Activated CD4-positive, CD25-positive, alpha-beta regulatory T cell (primary cell): ENCODE results near the gene HDAC9.
"Not testable (repeated sequence)": the region's sequence is repeated elsewhere in the genome, so short reads cannot be mapped to it uniquely, and the experiment has no call there.

Experiments
- DNase-seq, 4 experiments: peaks; one replicate each; lab custom pipeline; 2025; lab: John Stamatoyannopoulos, UW

Gene HDAC9

GRCh38 chr7:18900236-18900635 is 404.7 kb downstream of the HDAC9 start:
- no peak for DNase-seq

GRCh38 chr7:18900803-18901202 is 405.3 kb downstream of the HDAC9 start:
- DNase-seq, result no peak

DNA sequence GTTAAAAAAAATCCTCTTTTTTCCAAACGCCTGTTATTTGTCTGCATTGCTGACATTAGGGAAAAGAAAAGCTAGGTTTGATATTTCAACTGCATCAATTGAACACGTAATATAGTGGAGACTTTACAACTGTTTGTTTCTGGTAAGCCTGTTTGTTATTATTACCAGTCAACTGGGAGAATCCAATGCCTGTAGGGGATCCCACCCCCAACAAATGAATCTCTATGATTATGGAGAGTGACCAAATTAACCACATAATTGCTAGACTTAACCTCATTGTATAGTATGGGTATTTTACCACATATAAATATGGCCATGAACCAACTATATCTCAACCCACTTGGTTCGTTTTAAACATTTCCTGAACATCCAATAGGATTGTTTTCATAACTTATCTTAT is 405.8 kb downstream of the HDAC9 start:
- DNase-seq, result no peak

DNA sequence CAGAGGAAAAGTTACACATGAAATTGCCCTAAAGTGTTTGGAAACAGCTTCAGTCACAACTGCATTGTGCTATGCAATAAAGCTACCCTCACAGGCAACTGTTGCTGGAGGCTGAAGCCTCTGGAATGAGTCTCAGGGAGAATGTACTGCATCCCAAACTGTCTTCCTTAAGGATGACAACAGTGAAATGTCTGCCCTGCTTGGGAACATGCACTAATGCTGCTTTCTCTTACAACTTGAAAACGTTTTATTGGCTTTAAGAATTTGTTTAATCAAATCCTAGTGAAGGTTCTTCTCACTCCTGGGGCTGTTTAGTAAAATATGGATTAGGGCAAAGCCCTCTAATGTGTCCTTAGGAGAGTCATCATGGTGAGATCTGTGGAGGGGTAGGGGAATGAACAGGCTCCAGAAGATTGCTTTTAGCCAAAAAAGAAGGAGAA is 406.5 kb downstream of the HDAC9 start:
- no peak for DNase-seq

DNA sequence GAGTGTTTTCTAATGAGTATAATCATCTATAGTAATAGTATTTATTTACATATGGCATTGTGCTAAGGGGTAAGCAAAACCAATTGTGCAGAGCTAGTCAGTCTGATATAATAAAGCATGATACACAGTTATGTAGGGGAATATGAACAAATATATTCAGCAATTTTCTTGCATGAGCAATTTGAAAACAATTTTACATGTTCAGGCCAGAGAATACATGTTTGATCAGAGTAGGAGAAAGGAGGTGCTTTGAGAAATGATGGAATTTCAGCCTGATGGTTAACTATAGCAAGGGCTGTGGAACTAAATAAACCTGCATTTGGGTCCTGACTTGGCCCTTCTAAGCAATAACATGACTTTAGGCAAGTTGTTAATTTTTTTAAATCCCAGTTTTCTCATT is 407.3 kb downstream of the HDAC9 start:
- DNase-seq, result no peak

DNA sequence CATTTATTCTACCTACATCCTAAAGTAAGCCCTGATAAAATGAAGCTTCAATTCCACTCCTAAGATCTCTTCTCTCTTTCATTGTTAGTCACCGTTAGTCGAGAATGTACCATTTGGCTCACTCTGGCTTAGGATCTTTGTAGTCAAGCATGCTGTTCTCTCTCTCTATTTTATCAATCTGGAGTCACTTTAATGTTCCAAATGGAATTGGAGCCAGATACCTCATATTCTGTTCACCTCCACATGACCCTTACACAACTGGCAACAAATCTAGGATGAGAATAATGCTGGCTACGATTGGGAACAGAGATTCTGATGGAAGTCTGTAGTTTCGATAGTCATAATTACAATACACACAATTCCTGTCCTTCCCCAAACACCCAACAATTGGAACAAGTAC is 408.1 kb downstream of the HDAC9 start:
- no peak for DNase-seq

DNA sequence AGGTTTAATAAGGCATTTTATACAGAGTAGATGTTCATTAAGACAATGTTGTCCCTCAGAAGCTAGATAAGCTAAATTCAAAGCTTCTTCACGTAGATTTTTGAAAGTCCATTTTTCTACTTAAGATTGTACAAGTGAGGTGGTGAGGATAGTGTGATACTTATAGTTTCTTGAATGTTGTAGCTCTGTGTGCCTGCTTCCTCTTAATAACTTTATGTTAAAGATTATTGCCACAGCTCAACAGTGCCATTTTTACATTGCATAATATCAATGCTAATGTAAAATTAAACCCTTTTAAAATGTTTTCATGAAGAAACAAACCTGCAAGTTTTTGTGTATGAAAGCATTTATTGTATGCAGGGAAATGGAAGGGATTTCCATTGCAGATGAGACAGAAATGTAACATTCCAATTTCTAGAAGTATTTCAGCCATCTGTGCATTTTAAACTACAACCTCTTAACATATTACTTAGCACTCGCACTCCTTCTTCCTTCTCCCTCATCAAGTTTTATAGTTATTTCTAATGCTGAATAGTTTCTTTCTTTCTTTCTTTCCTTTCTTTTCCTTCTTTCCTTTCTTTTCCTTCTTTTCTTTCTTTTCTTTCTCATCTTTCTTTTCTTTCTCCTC is 409.9 kb downstream of the HDAC9 start:
- no peak for DNase-seq

- no peak for DNase-seq
Observed at GRCh38 chr7:18906901-18907300, 411.4 kb downstream of the HDAC9 start.

GRCh38 chr7:18913106-18913505 is 417.6 kb downstream of the HDAC9 start:
- DNase-seq, result no peak

GRCh38 chr7:18916826-18917225 is 421.3 kb downstream of the HDAC9 start:
- no peak for DNase-seq

- no peak for DNase-seq
Observed at GRCh38 chr7:18927134-18927533, 431.6 kb downstream of the HDAC9 start.

DNA sequence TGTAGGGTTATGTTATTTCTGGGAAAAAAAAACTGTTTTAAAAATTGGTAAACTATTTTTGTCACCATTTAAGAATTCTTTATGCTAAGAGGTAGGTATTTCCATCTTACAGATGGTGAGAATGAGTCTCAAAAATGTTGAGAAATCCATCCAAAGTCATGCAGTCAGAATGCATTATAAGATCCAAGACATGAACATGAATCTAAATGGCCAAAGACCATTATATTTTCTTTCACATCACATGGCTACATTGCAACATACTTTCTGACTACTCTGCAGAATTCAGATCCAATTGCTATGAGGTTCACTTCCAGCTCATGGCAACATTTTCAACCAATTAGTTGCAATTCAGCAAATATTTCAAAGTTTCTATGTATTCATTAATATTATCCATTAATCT is 440.7 kb downstream of the HDAC9 start:
- DNase-seq, result no peak

DNA sequence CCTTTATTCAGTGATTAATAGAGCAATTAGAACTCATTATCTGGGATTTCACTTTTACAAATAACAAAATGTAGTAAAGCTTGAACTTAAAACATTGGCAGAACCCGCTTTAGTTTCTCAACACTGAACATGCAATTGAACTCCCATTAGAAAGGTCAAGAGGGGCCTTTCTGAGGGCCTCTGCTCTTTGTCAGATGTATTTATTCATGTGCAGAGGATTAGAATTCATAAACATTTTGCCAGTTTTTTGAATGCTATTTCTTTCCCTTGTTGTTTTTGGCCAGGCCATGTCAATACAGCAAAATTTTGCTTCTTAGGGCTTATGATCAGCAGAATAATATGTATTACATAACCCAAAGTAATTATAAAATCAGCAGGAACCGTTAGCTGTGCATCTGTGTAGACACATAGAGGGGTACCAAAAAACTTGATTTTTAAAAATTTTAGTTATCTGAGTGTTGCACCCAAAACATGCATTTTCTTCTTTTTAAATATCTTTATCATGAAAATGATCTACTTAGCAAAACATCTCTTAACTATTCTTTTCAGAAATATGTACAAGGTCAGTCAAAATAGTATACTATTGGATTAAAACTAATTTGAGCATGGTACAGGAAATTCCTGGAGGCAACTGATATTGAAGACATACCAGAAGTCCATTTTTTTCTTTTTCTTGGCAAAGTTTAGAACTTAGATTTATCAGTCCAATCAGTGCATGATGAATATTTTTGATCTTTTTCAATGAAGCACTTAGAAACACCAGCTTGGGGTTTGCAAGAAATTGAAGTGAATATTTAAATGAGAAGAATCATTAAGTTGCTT is 444.4 kb downstream of the HDAC9 start:
- DNase-seq, result no peak

- DNase-seq, result no peak
Observed at GRCh38 chr7:18940593-18941134, 445.1 kb downstream of the HDAC9 start.

DNA sequence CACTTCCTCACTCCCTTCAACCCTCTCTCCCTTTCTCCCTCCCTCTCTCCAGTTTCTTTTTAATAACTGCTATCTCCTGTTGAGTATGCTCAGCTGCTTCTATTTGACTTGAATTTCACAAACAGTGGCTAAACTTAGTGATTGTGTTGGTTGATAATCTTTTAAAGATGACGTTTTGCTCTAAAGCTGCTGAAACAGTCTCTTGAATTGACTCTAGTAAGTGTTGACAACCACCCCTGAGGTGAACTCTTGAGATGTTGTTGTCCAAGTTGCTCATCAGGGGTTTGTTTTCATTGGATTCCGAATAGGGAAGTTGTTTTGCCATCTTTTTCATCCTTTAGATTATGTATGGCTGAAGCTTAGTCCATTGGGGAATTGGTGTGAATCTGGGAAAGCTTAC is 445.7 kb downstream of the HDAC9 start:
- no peak for DNase-seq

- DNase-seq, result no peak
Observed at GRCh38 chr7:18948521-18948920, 453.0 kb downstream of the HDAC9 start.

GRCh38 chr7:18952846-18953245 is 457.3 kb downstream of the HDAC9 start:
- DNase-seq, result no peak

DNA sequence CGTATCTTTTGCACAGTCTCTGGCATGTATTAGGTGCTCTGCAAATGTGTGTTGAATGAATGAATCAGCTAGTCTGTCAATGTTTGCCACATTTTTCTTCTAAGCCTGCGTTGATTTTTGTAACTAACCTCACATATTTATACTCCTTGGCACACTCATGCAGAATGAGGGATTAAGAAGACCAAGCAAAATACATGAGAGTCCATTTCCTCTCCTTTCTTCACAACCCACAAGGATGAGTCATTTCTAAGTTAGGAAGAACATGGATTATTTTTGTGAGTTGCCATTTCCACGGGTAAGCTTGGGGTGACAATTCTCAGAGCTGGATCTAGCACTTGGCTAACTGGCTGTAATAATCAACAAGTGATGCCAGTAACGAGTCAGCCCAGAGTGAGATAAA is 463.1 kb downstream of the HDAC9 start:
- DNase-seq, result no peak

GRCh38 chr7:18960725-18961124 is 465.2 kb downstream of the HDAC9 start:
- no peak for DNase-seq

GRCh38 chr7:18962031-18962430 is 466.5 kb downstream of the HDAC9 start:
- DNase-seq, result no peak

DNA sequence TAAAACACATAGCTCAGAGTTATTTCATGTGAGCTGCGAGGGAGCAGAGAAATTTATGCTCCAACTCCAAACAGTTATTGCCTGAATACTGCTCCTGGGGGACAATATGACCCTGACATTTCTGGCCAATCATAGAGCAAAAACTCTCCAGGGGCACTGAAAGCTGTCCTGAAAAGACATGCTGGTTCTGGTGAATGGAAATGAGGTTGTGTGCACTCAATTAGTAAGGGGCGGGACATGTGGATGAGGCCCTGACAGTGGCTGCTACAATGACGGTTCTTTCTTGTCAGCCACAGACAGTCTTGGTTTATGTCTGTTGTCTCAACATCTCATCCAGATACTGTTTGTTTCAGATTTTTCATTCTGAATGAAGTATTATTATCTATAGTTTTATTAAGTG is 470.1 kb downstream of the HDAC9 start:
- no peak for DNase-seq

GRCh38 chr7:18967755-18968154 is 472.2 kb downstream of the HDAC9 start:
- DNase-seq, result not testable (repeated sequence)

- DNase-seq, result no peak
Observed at GRCh38 chr7:18971839-18972238, 476.3 kb downstream of the HDAC9 start.
